Thoracic aorta (tissue), 2 donors: ENCODE data around the gene KIRREL2. TPM values are rescaled to one million over a fixed set of nuclear protein-coding genes. Genes with fewer than 3 reads are reported as not detected.
"Not testable (repeated sequence)": the region's sequence is repeated elsewhere in the genome, so short reads cannot be mapped to it uniquely, and the experiment has no call there.

ENCODE experiments used
- ATAC-seq: fragments of 150-250 bp; one replicate; pipeline ENCODE4 v1.8.0; 2017; ENCODE audit warnings: low read depth; ENCODE audit not compliant: insufficient number of reproducible peaks, low FRiP score
- DNase-seq: peaks from one replicate; pipeline ENCODE4 v3.0.0-alpha.2; 2020; ENCODE audit warnings: low spot score
- H3K27ac ChIP-seq, 2 donors: fragments of 200-600 bp; sonication (generic); 1 replicate in 1 of 2; 2 replicates in 1 of 2; pipeline ENCODE4 v1.5.1; 2016; ENCODE audit warnings: mild to moderate bottlenecking in 2 of 2, moderate library complexity in 2 of 2
- H3K27me3 ChIP-seq: fragments of 200-600 bp; sonication (generic); replicated peaks from 2 replicates; pipeline ENCODE4 v1.6.0; 2016; ENCODE audit warnings: mild to moderate bottlenecking; ENCODE audit not compliant: insufficient read depth
- H3K36me3 ChIP-seq: fragments of 200-600 bp; sonication (generic); one replicate; pipeline ENCODE4 v1.5.1; 2016
- H3K4me1 ChIP-seq, 2 donors: fragments of 200-600 bp; sonication (generic); 1 replicate in 1 of 2; 2 replicates in 1 of 2; pipeline versions ENCODE4 v1.5.1 to v1.6.0; 2016; ENCODE audit warnings: low read depth in 2 of 2, mild to moderate bottlenecking in 1 of 2; ENCODE audit not compliant: control insufficient read depth in 1 of 2
- H3K4me3 ChIP-seq: fragments of 200-600 bp; sonication (generic); 2 replicates; pipeline ENCODE4 v1.5.1; 2016; ENCODE audit warnings: mild to moderate bottlenecking
- H3K9me3 ChIP-seq: fragments of 200-600 bp; sonication (generic); 2 replicates; pipeline ENCODE4 v1.5.1; 2016
- CTCF ChIP-seq: fragments of 200-600 bp; sonication (generic); IDR thresholded peaks from one replicate; pipeline ENCODE4 v1.5.1; 2019; ENCODE audit warnings: antibody characterized with exemption
- total RNA-seq, 2 donors: library from RNA; depleted of rRNA; stranded (reverse); fragments of >200 nt; gene quantifications; one replicate each; pipeline versions ENCODE4 v1.1.0 to v1.2.3, GENCODE V29; 2016

Gene KIRREL2
- total RNA-seq, 2 donors from 2014 or later = 0.92 TPM; not detected in 1

GRCh38 chr19:35824150-35824549, 32.6 kb upstream of the KIRREL2 start:
- Histone ChIP-seq H3K4me1 (no peaks in the 10 kb centered on the region), H3K27ac (no peak overlapping the region), H3K4me3 (no peak overlapping the region), H3K36me3 (no peaks in the 10 kb centered on the region), H3K9me3 (no peaks in the 10 kb centered on the region), H3K27me3 (no peaks in the 10 kb centered on the region)
- no peak for TF ChIP-seq CTCF
- DNase-seq (no peak), ATAC-seq (no peak)

- Histone ChIP-seq H3K4me1 (no peaks in the 10 kb centered on the region), H3K27ac (no peak overlapping the region), H3K9me3 (no peaks in the 10 kb centered on the region), H3K27me3 (no peaks in the 10 kb centered on the region), H3K4me3 (no peak overlapping the region), H3K36me3 (no peaks in the 10 kb centered on the region)
- no peak for TF ChIP-seq CTCF
- no peak for ATAC-seq
- DNase-seq = no peak
Measured at GRCh38 chr19:35828692-35829301, 27.9 kb upstream of the KIRREL2 start.

- no peaks in the 10 kb centered on the region for H3K4me1 ChIP-seq
- no peak overlapping the region for H3K27ac ChIP-seq
- H3K4me3 ChIP-seq = no peak overlapping the region
- ATAC-seq = no peak
- no peak for TF ChIP-seq CTCF
- no peaks in the 10 kb centered on the region for H3K36me3 ChIP-seq
- no peak for DNase-seq
- H3K27me3 ChIP-seq = no peaks in the 10 kb centered on the region
- no peaks in the 10 kb centered on the region for H3K9me3 ChIP-seq
Measured at GRCh38 chr19:35830986-35831385, 25.7 kb upstream of the KIRREL2 start.

- no peak for TF ChIP-seq CTCF
- no peak overlapping the region for H3K4me3 ChIP-seq
- no peak for DNase-seq
- no peaks in the 10 kb centered on the region for H3K27me3 ChIP-seq
- no peaks in the 10 kb centered on the region for H3K36me3 ChIP-seq
- ATAC-seq = no peak
- no peaks in the 10 kb centered on the region for H3K9me3 ChIP-seq
- H3K27ac ChIP-seq = no peak overlapping the region
- no peaks in the 10 kb centered on the region for H3K4me1 ChIP-seq
Measured at GRCh38 chr19:35832054-35832453, 24.7 kb upstream of the KIRREL2 start.

- TF ChIP-seq CTCF = no peak
- Histone ChIP-seq H3K4me3 (no peak overlapping the region), H3K27ac (no peak overlapping the region), H3K9me3 (peaks cover 4% of the 10 kb centered on the region), H3K4me1 (no peaks in the 10 kb centered on the region), H3K36me3 (no peaks in the 10 kb centered on the region), H3K27me3 (no peaks in the 10 kb centered on the region)
- ATAC-seq = no peak
- DNase-seq = no peak
Measured at GRCh38 chr19:35833972-35834371, 22.7 kb upstream of the KIRREL2 start.

GRCh38 chr19:35836096-35836495, 20.6 kb upstream of the KIRREL2 start:
- not testable (repeated sequence) for DNase-seq, H3K9me3 ChIP-seq, H3K4me3 ChIP-seq, H3K36me3 ChIP-seq, ATAC-seq, H3K27me3 ChIP-seq, H3K27ac ChIP-seq, H3K4me1 ChIP-seq
